Neural cell (in vitro differentiated cells): ENCODE data around the gene UNC5A. TPM values are rescaled to one million over a fixed set of nuclear protein-coding genes. Genes with fewer than 3 reads are reported as not detected.

Source experiments
- H2AFZ ChIP-seq: fragments of 200-600, 300-800 bp; sonication (generic), shearing (Covaris generic); 2 replicates; pipeline ENCODE4 v1.6.0; 2014; ENCODE audit warnings: low read depth, mild to moderate bottlenecking, antibody characterized with exemption, low read length, moderate library complexity
- H3F3A ChIP-seq: fragments of 200-600 bp; shearing (Covaris generic); 2 replicates; pipeline ENCODE4 v1.6.1; 2016; ENCODE audit warnings: mild to moderate bottlenecking, moderate library complexity, mixed read lengths, antibody characterized with exemption, low read length; ENCODE audit not compliant: insufficient read depth, poor library complexity, severe bottlenecking
- H3K27ac ChIP-seq: fragments of 200-600, 300-800 bp; sonication (generic), shearing (Covaris generic); 2 replicates; pipeline ENCODE4 v1.5.1; 2014; ENCODE audit warnings: mild to moderate bottlenecking, low read length, moderate library complexity
- H3K27me3 ChIP-seq: fragments of 300-800, 200-600 bp; sonication (generic), shearing (Covaris generic); 2 replicates; pipeline ENCODE4 v1.6.0; 2014; ENCODE audit warnings: mild to moderate bottlenecking, low read depth, low read length, moderate library complexity; ENCODE audit not compliant: insufficient read depth
- H3K36me3 ChIP-seq: fragments of 300-800, 200-600 bp; sonication (generic), shearing (Covaris generic); 2 replicates; pipeline ENCODE4 v1.5.1; 2014; ENCODE audit warnings: mild to moderate bottlenecking, antibody characterized with exemption, low read length, moderate library complexity; ENCODE audit not compliant: insufficient read depth
- H3K4me2 ChIP-seq: fragments of 300-800, 200-600 bp; sonication (generic), shearing (Covaris generic); 2 replicates; pipeline ENCODE4 v1.6.0; 2014; ENCODE audit warnings: mild to moderate bottlenecking, low read length
- H3K4me3 ChIP-seq: fragments of 300-800, 200-600 bp; sonication (generic), shearing (Covaris generic); 2 replicates; pipeline ENCODE4 v1.5.1; 2014; ENCODE audit warnings: mild to moderate bottlenecking, low read length, moderate library complexity
- H3K79me2 ChIP-seq: fragments of 200-600 bp; shearing (Covaris generic); replicated peaks from 2 replicates; pipeline ENCODE4 v1.6.0; 2014; ENCODE audit warnings: mild to moderate bottlenecking, low read length, moderate library complexity; ENCODE audit not compliant: insufficient read depth
- H3K9ac ChIP-seq: fragments of 300-800, 200-600 bp; sonication (generic), shearing (Covaris generic); 2 replicates; pipeline ENCODE4 v1.6.1; 2016; ENCODE audit warnings: mild to moderate bottlenecking, low read length, mixed read lengths
- H3K9me2 ChIP-seq: fragments of 200-600 bp; shearing (Covaris generic); 2 replicates; pipeline ENCODE4 v1.6.1; 2016; ENCODE audit warnings: mild to moderate bottlenecking, low read length, mixed read lengths; ENCODE audit not compliant: insufficient read depth
- H3K9me3 ChIP-seq: fragments of 200-600, 300-800 bp; sonication (generic), shearing (Covaris generic); 2 replicates; pipeline ENCODE4 v1.6.1; 2016; ENCODE audit warnings: mild to moderate bottlenecking, mixed run types, low read length, moderate library complexity, mixed read lengths
- H4K20me1 ChIP-seq: fragments of 200-600 bp; shearing (Covaris generic); 2 replicates; pipeline ENCODE4 v1.6.1; 2016; ENCODE audit warnings: mild to moderate bottlenecking, mixed run types; ENCODE audit not compliant: insufficient read depth
- CTCF ChIP-seq: fragments of 450-650 bp; IDR thresholded peaks from 2 replicates; pipeline ENCODE4 v1.5.1; 2014; ENCODE audit warnings: antibody characterized with exemption, mild to moderate bottlenecking, moderate library complexity; ENCODE audit not compliant: poor library complexity, severe bottlenecking
- EP300 ChIP-seq: fragments of 450-650 bp; conservative IDR thresholded peaks from 2 replicates; pipeline ENCODE4 v1.6.1; 2014; ENCODE audit warnings: antibody characterized with exemption, mild to moderate bottlenecking, moderate library complexity; ENCODE audit not compliant: poor library complexity, severe bottlenecking
- EZH2 ChIP-seq: fragments of 200-600, 300-800 bp; shearing (Covaris generic), sonication (generic); IDR thresholded peaks from 2 replicates; pipeline ENCODE4 v1.6.1; 2014; ENCODE audit warnings: antibody characterized with exemption, low read length, borderline replicate concordance, mild to moderate bottlenecking; ENCODE audit not compliant: insufficient read depth, poor library complexity, severe bottlenecking
- MXI1 ChIP-seq: fragments of 450-650 bp; conservative IDR thresholded peaks from 2 replicates; pipeline ENCODE4 v1.6.1; 2014; ENCODE audit warnings: antibody characterized with exemption, mild to moderate bottlenecking; ENCODE audit not compliant: poor library complexity, severe bottlenecking
- POLR2AphosphoS5 ChIP-seq: IDR thresholded peaks from 2 replicates; pipeline ENCODE4 v1.6.1; 2012
- RAD21 ChIP-seq: fragments of 450-650 bp; conservative IDR thresholded peaks from 2 replicates; pipeline ENCODE4 v1.6.1; 2014; ENCODE audit warnings: antibody characterized with exemption, mild to moderate bottlenecking, moderate library complexity
- REST ChIP-seq: IDR thresholded peaks from 2 replicates; pipeline ENCODE4 v1.6.1; 2012; ENCODE audit warnings: borderline replicate concordance
- SMC3 ChIP-seq: fragments of 450-650 bp; conservative IDR thresholded peaks from 2 replicates; pipeline ENCODE4 v1.6.1; 2014; ENCODE audit warnings: antibody characterized with exemption, mild to moderate bottlenecking, moderate library complexity; ENCODE audit not compliant: poor library complexity
- TAF1 ChIP-seq: IDR thresholded peaks from 2 replicates; pipeline ENCODE4 v1.6.1; 2012; ENCODE audit warnings: low read depth
- polyA plus RNA-seq: library from polyadenylated mRNA; depleted of rRNA; stranded (reverse); fragments of >200 nt; gene quantifications from 2 replicates; pipeline ENCODE4 v1.2.3, GENCODE V29; 2014

UNC5A gene
- polyA plus RNA-seq, 1 donor from 2014 or later = 2.7 TPM

- H2AFZ ChIP-seq = no peak overlapping the region
- H3K27me3 ChIP-seq = no peaks in the 10 kb centered on the region
- no peak overlapping the region for H3K4me3 ChIP-seq
- no peaks in the 10 kb centered on the region for H3K79me2 ChIP-seq
- no peaks in the 10 kb centered on the region for H3K9me3 ChIP-seq
- TF ChIP-seq MXI1 (no peak), EP300 (no peak), EZH2 (no peak)
- H3F3A ChIP-seq = no peaks in the 10 kb centered on the region
- no peak overlapping the region for H3K4me2 ChIP-seq
- no peak overlapping the region for H3K9ac ChIP-seq
- H3K36me3 ChIP-seq = no peaks in the 10 kb centered on the region
- no peaks in the 10 kb centered on the region for H4K20me1 ChIP-seq
- no peaks in the 10 kb centered on the region for H3K9me2 ChIP-seq
- H3K27ac ChIP-seq = no peak overlapping the region
These were observed 29.3 kb upstream of the UNC5A start for GRCh38 chr5:176781054-176781375.

GRCh38 chr5:176781638-176782570 lies 28.5 kb upstream of the UNC5A start:
- no peak overlapping the region for H3K9ac ChIP-seq
- H3K27me3 ChIP-seq = no peaks in the 10 kb centered on the region
- no peak overlapping the region for H3K4me2 ChIP-seq
- H3K4me3 ChIP-seq = no peak overlapping the region
- H3F3A ChIP-seq = no peaks in the 10 kb centered on the region
- H3K79me2 ChIP-seq = no peaks in the 10 kb centered on the region
- no peak for TF ChIP-seq TAF1
- no peak for TF ChIP-seq SMC3
- H2AFZ ChIP-seq = no peak overlapping the region
- H3K9me2 ChIP-seq = no peaks in the 10 kb centered on the region
- no peak overlapping the region for H3K27ac ChIP-seq
- no peaks in the 10 kb centered on the region for H4K20me1 ChIP-seq
- H3K9me3 ChIP-seq = no peaks in the 10 kb centered on the region
- no peaks in the 10 kb centered on the region for H3K36me3 ChIP-seq

GRCh38 chr5:176784218-176785165 lies 25.9 kb upstream of the UNC5A start:
- no peaks in the 10 kb centered on the region for H4K20me1 ChIP-seq
- no peak overlapping the region for H2AFZ ChIP-seq
- H3K9me2 ChIP-seq = no peaks in the 10 kb centered on the region
- no peaks in the 10 kb centered on the region for H3K27me3 ChIP-seq
- no peaks in the 10 kb centered on the region for H3K9me3 ChIP-seq
- no peak overlapping the region for H3K27ac ChIP-seq
- TF ChIP-seq TAF1 (no peak), SMC3 (no peak), EP300 (no peak), POLR2AphosphoS5 (no peak), REST (no peak), MXI1 (no peak), EZH2 (no peak), CTCF (no peak), RAD21 (no peak)
- H3K36me3 ChIP-seq = no peaks in the 10 kb centered on the region
- no peak overlapping the region for H3K4me3 ChIP-seq
- H3F3A ChIP-seq = no peaks in the 10 kb centered on the region
- H3K4me2 ChIP-seq = no peak overlapping the region
- H3K79me2 ChIP-seq = no peaks in the 10 kb centered on the region
- H3K9ac ChIP-seq = no peak overlapping the region
